ENCODE data around the gene TOM1L1.

TOM1L1 gene

GRCh38 chr17:54945671-54946070 lies 45.0 kb downstream of the TOM1L1 start:
- in situ Hi-C loops (cut with MboI; ENCODE audit: low sequenced_read_pairs), result no loop called here

GRCh38 chr17:54947396-54947795 lies 46.7 kb downstream of the TOM1L1 start:
- in situ Hi-C loops (cut with MboI; ENCODE audit: low sequenced_read_pairs), result no loop called here

- in situ Hi-C loops (cut with MboI; ENCODE audit: low sequenced_read_pairs), result no loop called here
Observed at GRCh38 chr17:54948380-54948779, 47.7 kb downstream of the TOM1L1 start.

GRCh38 chr17:54950116-54950515 lies 49.5 kb downstream of the TOM1L1 start:
- in situ Hi-C loops (cut with MboI; ENCODE audit: low sequenced_read_pairs), result no loop called here

- in situ Hi-C loops (cut with MboI; ENCODE audit: low sequenced_read_pairs), result no loop called here
Observed at GRCh38 chr17:54951286-54951685, 50.6 kb downstream of the TOM1L1 start.

GRCh38 chr17:54956791-54957190 lies 56.1 kb downstream of the TOM1L1 start:
- in situ Hi-C loops (cut with MboI; ENCODE audit: low sequenced_read_pairs), result no loop called here

GRCh38 chr17:54967621-54968261 lies 67.1 kb downstream of the TOM1L1 start:
- in situ Hi-C loops (cut with MboI; ENCODE audit: low sequenced_read_pairs), result no loop called here

- in situ Hi-C loops (cut with MboI; ENCODE audit: low sequenced_read_pairs), result no loop called here
Observed at GRCh38 chr17:54968262-54968987, 67.8 kb downstream of the TOM1L1 start, which contains the start of the genes COX11 and STXBP4. Gene COX11, minus strand, starts transcription at chr17:54968654. Its CDS starts 8 bp downstream, at chr17:54968646. Gene STXBP4, plus strand, starts transcription at chr17:54968765. Its CDS starts 17,455 bp downstream, at chr17:54986220.

- in situ Hi-C loops (cut with MboI; ENCODE audit: low sequenced_read_pairs), result no loop called here
Observed at GRCh38 chr17:54968988-54969332, 68.3 kb downstream of the TOM1L1 start.

GRCh38 chr17:54969658-54970572 lies 69.3 kb downstream of the TOM1L1 start:
- in situ Hi-C loops (cut with MboI; ENCODE audit: low sequenced_read_pairs), result no loop called here

- in situ Hi-C loops (cut with MboI; ENCODE audit: low sequenced_read_pairs), result no loop called here
Observed at GRCh38 chr17:54971147-54971546, 70.5 kb downstream of the TOM1L1 start.

- in situ Hi-C loops (cut with MboI; ENCODE audit: low sequenced_read_pairs), result no loop called here
Observed at GRCh38 chr17:54971901-54972300, 71.2 kb downstream of the TOM1L1 start.

- in situ Hi-C loops (cut with MboI; ENCODE audit: low sequenced_read_pairs), result no loop called here
Observed at GRCh38 chr17:54972406-54973138, 71.9 kb downstream of the TOM1L1 start.

GRCh38 chr17:54974759-54975158 lies 74.1 kb downstream of the TOM1L1 start:
- in situ Hi-C loops (cut with MboI; ENCODE audit: low sequenced_read_pairs), result loop anchor here (25.0 kb wide), 1 partner anchor 313 kb away; no protein-coding TSS in a partner anchor

GRCh38 chr17:54976316-54976715 lies 75.7 kb downstream of the TOM1L1 start:
- in situ Hi-C loops (cut with MboI; ENCODE audit: low sequenced_read_pairs), result loop anchor here (25.0 kb wide), 1 partner anchor 311 kb away; no protein-coding TSS in a partner anchor

- in situ Hi-C loops (cut with MboI; ENCODE audit: low sequenced_read_pairs), result loop anchor here (25.0 kb wide), 1 partner anchor 310 kb away; no protein-coding TSS in a partner anchor
Observed at GRCh38 chr17:54977744-54978143, 77.1 kb downstream of the TOM1L1 start.

GRCh38 chr17:54979657-54980056 lies 79.0 kb downstream of the TOM1L1 start:
- in situ Hi-C loops (cut with MboI; ENCODE audit: low sequenced_read_pairs), result loop anchor here (25.0 kb wide), 1 partner anchor 308 kb away; no protein-coding TSS in a partner anchor

GRCh38 chr17:54980375-54980774 lies 79.7 kb downstream of the TOM1L1 start:
- in situ Hi-C loops (cut with MboI; ENCODE audit: low sequenced_read_pairs), result loop anchor here (25.0 kb wide), 1 partner anchor 307 kb away; no protein-coding TSS in a partner anchor

- in situ Hi-C loops (cut with MboI; ENCODE audit: low sequenced_read_pairs), result loop anchor here (25.0 kb wide), 1 partner anchor 305 kb away; no protein-coding TSS in a partner anchor
Observed at GRCh38 chr17:54982399-54982798, 81.7 kb downstream of the TOM1L1 start.

- in situ Hi-C loops (cut with MboI; ENCODE audit: low sequenced_read_pairs), result loop anchor here (25.0 kb wide), 1 partner anchor 304 kb away; no protein-coding TSS in a partner anchor
Observed at GRCh38 chr17:54983260-54983659, 82.6 kb downstream of the TOM1L1 start.
